ENCODE measurements around the gene LAMA4.

DNA sequence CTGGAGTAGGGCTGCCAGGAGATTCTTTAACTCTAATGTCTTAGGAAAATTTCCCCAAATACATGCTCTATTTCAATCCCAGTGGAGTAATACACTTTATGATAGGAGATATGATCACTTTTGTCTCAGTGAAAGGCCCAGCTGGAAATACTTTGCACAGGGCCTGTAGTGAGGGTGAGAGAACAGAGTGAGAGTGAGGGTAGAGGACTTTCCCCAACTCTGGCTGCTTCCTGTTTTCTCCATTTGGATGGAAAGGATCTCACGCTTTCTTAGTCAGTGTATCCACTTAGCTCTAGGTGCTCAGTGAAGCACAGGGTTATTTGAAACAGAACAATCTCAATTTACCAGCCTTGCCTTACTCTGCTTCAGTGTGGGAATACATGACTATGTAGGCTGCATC is 130.4 kb downstream of the LAMA4 start:
- TF ChIP-seq, protein P1, sequence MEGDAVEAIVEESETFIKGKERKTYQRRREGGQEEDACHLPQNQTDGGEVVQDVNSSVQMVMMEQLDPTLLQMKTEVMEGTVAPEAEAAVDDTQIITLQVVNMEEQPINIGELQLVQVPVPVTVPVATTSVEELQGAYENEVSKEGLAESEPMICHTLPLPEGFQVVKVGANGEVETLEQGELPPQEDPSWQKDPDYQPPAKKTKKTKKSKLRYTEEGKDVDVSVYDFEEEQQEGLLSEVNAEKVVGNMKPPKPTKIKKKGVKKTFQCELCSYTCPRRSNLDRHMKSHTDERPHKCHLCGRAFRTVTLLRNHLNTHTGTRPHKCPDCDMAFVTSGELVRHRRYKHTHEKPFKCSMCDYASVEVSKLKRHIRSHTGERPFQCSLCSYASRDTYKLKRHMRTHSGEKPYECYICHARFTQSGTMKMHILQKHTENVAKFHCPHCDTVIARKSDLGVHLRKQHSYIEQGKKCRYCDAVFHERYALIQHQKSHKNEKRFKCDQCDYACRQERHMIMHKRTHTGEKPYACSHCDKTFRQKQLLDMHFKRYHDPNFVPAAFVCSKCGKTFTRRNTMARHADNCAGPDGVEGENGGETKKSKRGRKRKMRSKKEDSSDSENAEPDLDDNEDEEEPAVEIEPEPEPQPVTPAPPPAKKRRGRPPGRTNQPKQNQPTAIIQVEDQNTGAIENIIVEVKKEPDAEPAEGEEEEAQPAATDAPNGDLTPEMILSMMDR (IDR thresholded peaks at IDR 0.05; ENCODE audit: insufficient read depth, low read length, poor library complexity, severe bottlenecking): no peak
- TF ChIP-seq EZH2phosphoT487 (conservative IDR thresholded peaks at IDR 0.05; ENCODE audit: low read length): no peak
